Natural killer cell treated with Interleukin-12 subunit alpha and Interleukin-12 subunit beta and Interleukin-15 and Interleukin-18, amount 100 ng/mL, for 72 hours (primary cell): ENCODE data around the gene GAP43. TPM values are rescaled to one million over a fixed set of nuclear protein-coding genes. Genes with fewer than 3 reads are reported as not detected.

Source experiments
- ATAC-seq, 2 donors: fragments of 150-1000 bp; cut with Tn5 transposase in 1 of 2; sonication (Bioruptor Pico), chemical (Tn5 transposase) in 1 of 2; 2 replicates each; pipeline ENCODE4 v1.10.0; 2021
- DNase-seq: peaks from one replicate; pipeline ENCODE4 v3.0.0; 2022; ENCODE audit warnings: low spot score
- H3K27ac Mint-ChIP-seq, 2 donors: 1 replicate in 1 of 2; 2 replicates in 1 of 2; pipeline ENCODE4 v1.8.0; 2022; ENCODE audit warnings: mixed read lengths in 2 of 2, mild to moderate bottlenecking in 1 of 2, moderate library complexity in 1 of 2
- H3K27me3 Mint-ChIP-seq, 2 donors: 1 replicate in 1 of 2; 2 replicates in 1 of 2; pipeline ENCODE4 v1.8.0; 2022; ENCODE audit warnings: mixed read lengths in 2 of 2
- H3K36me3 Mint-ChIP-seq: one replicate; pipeline ENCODE4 v1.8.0; 2022; ENCODE audit warnings: mixed read lengths
- H3K4me1 Mint-ChIP-seq, 2 donors: 1 replicate in 1 of 2; 2 replicates in 1 of 2; pipeline ENCODE4 v1.8.0; 2022; ENCODE audit warnings: low read depth in 2 of 2, mixed read lengths in 2 of 2, mild to moderate bottlenecking in 1 of 2
- H3K4me3 Mint-ChIP-seq: one replicate; pipeline ENCODE4 v1.8.0; 2022; ENCODE audit warnings: mixed read lengths
- H3K9me3 Mint-ChIP-seq: 2 replicates; pipeline ENCODE4 v1.8.0; 2022; ENCODE audit warnings: mixed read lengths
- total RNA-seq, 2 donors: library from RNA; stranded (reverse); gene quantifications; one replicate each; pipeline ENCODE4 v1.2.3, GENCODE V29; 2022

GAP43 gene
- total RNA-seq, 2 donors from 2014 or later, result 0.50 TPM; not detected in 1

DNA sequence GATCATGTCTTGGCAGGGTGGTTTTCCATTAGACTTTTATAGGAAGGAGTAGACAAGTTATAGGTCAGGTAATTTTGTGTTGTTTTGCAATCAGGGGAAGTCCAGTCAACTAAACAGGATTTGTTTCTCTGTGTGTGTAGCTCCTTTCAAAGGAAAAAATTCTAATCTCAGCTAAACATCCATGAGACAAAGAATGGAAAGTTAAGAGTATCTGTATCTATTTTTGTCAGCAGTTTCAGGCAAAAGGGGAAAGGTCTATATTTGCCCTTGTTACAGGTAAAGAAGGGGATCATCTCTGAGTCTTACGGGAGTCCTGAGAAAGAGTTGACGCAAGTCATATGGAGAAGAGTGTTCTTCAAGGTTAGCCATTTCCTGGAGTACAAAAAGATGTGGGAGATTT is 79.3 kb downstream of the GAP43 start:
- Mint-ChIP-seq H3K9me3 (no peaks in the 10 kb centered on the region), H3K27ac (no peak overlapping the region), H3K27me3 (peaks cover 6 to 11% of the 10 kb centered on the region in 2 donors), H3K4me1 (no peaks in the 10 kb centered on the region), H3K36me3 (no peaks in the 10 kb centered on the region), H3K4me3 (no peak overlapping the region)
- DNase-seq, result no peak
- no peak for ATAC-seq

DNA sequence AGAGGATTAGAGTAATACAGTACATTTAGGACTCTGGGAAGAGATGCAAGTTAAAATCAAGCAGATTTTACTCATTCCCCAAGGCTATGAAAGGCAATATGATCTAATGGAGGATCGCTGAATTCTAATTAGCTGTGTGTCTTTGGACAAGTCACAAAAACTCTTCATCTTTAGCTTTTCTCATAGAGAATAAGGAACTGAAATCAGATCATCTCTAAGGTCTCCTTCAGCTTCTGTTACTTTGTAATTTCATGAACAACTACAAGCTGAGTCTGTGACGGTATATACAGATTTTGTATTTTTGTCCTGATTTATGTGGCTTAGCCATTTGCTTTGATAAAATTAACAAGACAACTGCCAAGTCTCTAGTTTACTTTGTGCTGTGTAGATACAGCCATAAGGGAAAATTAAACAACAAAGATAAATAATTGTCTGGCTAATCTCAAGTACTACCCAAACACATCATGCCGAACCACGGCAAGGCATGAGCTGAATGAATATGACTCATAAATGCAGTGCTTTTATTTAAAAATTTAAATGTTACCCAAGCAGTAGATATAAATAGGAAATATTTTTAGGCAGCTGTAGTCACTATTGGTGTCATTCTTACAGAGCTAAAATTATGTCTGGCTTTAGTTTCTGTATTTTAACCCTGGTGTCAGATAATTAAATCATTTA is 81.5 kb downstream of the GAP43 start:
- Mint-ChIP-seq H3K27me3 (peaks cover 12 to 17% of the 10 kb centered on the region in 2 donors), H3K4me1 (no peaks in the 10 kb centered on the region), H3K9me3 (no peaks in the 10 kb centered on the region), H3K4me3 (no peak overlapping the region), H3K27ac (no peak overlapping the region), H3K36me3 (no peaks in the 10 kb centered on the region)
- no peak for DNase-seq
- ATAC-seq, result no peak

DNA sequence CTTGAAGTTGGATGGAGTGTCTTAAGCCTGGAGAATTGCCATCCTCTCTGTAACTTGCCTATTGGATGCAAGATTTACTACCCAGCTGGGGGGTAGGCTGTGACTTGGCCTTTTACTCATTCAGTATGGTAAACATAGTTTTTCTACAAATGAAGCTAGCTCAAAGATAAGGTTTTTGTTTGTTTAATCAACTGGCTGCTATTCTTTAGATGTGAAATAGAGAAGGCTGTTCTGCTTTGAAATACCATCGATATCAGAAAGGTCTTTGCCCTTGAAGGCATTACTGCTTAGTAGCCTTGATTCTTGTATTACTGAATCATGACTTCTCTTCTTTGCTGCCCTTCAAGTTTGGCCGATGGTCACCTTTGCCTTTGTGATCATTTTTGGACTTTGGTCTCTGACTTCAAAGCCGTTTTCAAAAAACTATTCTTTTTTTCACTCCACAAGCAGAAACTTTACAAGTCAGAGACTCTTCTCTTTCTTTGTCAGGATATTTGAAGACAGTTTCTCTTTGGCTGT is 83.1 kb downstream of the GAP43 start:
- H3K4me3 Mint-ChIP-seq, result no peak overlapping the region
- H3K4me1 Mint-ChIP-seq, result no peaks in the 10 kb centered on the region
- DNase-seq (no peak), ATAC-seq (no peak)
- H3K9me3 Mint-ChIP-seq, result no peaks in the 10 kb centered on the region
- peaks cover 12 to 26% of the 10 kb centered on the region in 2 donors for H3K27me3 Mint-ChIP-seq
- H3K36me3 Mint-ChIP-seq, result no peaks in the 10 kb centered on the region
- H3K27ac Mint-ChIP-seq, result no peak overlapping the region

DNA sequence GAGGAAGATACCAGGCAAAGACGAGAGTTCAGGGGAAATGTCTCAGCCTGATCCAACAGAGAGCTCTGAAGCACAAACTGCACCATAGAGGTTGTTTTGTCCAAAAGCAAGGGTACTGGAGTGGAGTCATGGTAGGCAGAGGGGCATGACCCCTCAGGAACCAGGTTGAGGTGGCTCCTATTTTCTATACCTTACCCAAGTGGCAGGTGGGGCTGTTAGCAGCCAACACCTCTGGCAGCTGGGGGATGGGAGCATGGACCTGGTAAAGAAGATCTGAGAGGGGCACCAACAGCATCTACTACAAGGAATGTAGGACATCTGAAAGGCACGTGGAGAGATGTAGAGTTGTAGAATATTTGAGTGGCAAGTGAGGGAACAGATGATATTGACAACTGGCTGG is 85.2 kb downstream of the GAP43 start:
- Mint-ChIP-seq H3K4me3 (no peak overlapping the region), H3K9me3 (no peaks in the 10 kb centered on the region), H3K36me3 (no peaks in the 10 kb centered on the region), H3K27ac (no peak overlapping the region), H3K4me1 (no peaks in the 10 kb centered on the region), H3K27me3 (peaks cover 13 to 43% of the 10 kb centered on the region in 2 donors)
- DNase-seq (no peak), ATAC-seq (peak in 1 of 2 donors; percentile 48)

DNA sequence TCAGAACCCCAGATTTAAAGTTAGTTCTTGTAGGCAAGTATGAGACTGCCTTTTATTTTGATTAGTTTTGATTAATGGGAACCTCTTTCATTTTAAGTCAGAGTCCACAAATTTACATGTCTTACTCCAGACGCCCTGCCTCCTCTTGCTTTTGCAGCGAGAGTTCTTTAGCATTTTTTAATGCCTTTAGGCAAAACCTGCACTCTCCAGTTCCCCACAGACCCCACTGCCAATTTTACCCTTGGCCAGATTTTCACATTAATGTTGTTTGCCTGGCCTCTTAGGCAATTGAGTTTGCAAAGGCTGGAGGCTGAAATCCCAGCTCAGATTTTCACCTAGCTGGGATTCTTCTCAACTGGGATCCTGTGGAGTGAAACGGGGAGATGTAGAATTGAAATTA is 85.8 kb downstream of the GAP43 start:
- no peak for ATAC-seq
- Mint-ChIP-seq H3K4me3 (no peak overlapping the region), H3K27ac (no peak overlapping the region), H3K4me1 (no peaks in the 10 kb centered on the region), H3K36me3 (no peaks in the 10 kb centered on the region), H3K27me3 (peaks cover 16 to 48% of the 10 kb centered on the region in 2 donors), H3K9me3 (no peaks in the 10 kb centered on the region)
- no peak for DNase-seq

DNA sequence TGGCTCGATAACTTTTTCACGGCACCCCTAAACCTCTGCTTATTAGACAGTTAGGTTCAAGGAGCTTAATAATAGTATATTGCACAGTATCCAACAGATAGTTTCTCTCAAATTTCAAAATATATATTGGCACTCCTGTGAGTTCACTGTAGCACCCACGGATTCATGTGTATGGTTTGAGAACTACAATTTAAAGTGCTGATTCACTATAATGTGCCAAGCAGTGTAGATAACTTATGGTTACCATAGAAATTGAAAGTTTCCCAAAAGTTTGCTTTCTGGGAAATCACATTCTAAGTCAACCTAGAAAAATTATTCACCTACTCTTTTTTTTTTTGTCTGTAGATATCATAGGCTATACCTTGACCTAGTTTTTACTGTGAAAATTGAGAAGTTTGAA is 86.6 kb downstream of the GAP43 start:
- H3K27ac Mint-ChIP-seq, result no peak overlapping the region
- H3K9me3 Mint-ChIP-seq, result no peaks in the 10 kb centered on the region
- ATAC-seq, result no peak
- no peak overlapping the region for H3K4me3 Mint-ChIP-seq
- DNase-seq, result no peak
- H3K36me3 Mint-ChIP-seq, result no peaks in the 10 kb centered on the region
- peaks cover 14 to 43% of the 10 kb centered on the region in 2 donors for H3K27me3 Mint-ChIP-seq
- H3K4me1 Mint-ChIP-seq, result no peaks in the 10 kb centered on the region

DNA sequence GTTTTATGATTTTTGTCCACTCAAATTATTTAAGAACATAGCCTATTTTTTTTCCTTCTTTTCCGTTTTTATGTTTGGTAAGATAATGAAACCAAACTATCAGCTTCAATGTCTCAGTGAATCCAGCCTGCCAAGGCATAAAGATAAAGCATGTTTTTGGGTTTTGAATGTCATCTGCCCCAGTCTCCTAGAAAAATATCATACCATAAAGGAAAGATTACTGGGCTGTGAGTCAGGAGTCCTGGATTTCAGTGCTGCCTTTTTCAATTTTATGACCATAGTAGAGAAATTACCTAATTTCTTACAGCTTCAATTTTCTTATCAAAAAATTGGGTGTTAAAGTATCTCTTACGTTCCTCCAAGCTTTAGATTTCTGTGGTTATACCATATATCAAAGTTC is 87.5 kb downstream of the GAP43 start:
- DNase-seq, result no peak
- no peaks in the 10 kb centered on the region for H3K9me3 Mint-ChIP-seq
- H3K27me3 Mint-ChIP-seq, result peaks cover 19 to 43% of the 10 kb centered on the region in 2 donors
- ATAC-seq, result no peak
- no peaks in the 10 kb centered on the region for H3K4me1 Mint-ChIP-seq
- no peak overlapping the region for H3K27ac Mint-ChIP-seq
- no peaks in the 10 kb centered on the region for H3K36me3 Mint-ChIP-seq
- H3K4me3 Mint-ChIP-seq, result no peak overlapping the region

GRCh38 chr3:115712871-115713270 is 89.6 kb downstream of the GAP43 start:
- no peak overlapping the region for H3K27ac Mint-ChIP-seq
- no peak for ATAC-seq
- no peak overlapping the region for H3K4me3 Mint-ChIP-seq
- H3K36me3 Mint-ChIP-seq, result no peaks in the 10 kb centered on the region
- no peak for DNase-seq
- no peaks in the 10 kb centered on the region for H3K9me3 Mint-ChIP-seq
- H3K4me1 Mint-ChIP-seq, result no peaks in the 10 kb centered on the region
- peaks cover 22 to 43% of the 10 kb centered on the region in 2 donors for H3K27me3 Mint-ChIP-seq

DNA sequence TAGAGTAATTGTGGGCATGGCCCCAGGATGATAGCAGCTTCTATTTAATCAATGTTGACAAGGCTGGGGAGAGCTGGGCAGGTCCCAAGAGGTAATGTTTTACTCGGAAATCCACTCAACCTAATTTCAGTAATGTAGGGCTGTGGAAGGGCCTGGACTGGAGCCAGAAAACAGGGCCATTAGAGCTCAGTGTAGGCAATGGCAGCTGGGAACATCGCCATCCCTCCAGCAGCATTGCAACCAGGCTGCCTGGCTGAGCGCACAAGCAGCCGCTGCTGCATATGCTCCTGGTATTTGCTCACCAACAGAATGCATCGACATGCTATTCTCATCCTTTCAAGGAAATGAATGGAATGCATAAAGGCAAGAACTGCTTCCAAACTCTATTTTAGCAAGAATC is 90.0 kb downstream of the GAP43 start:
- Mint-ChIP-seq H3K27me3 (peaks cover 24 to 40% of the 10 kb centered on the region in 2 donors), H3K27ac (no peak overlapping the region), H3K9me3 (no peaks in the 10 kb centered on the region), H3K4me3 (no peak overlapping the region), H3K4me1 (no peaks in the 10 kb centered on the region), H3K36me3 (no peaks in the 10 kb centered on the region)
- ATAC-seq (no peak), DNase-seq (no peak)

DNA sequence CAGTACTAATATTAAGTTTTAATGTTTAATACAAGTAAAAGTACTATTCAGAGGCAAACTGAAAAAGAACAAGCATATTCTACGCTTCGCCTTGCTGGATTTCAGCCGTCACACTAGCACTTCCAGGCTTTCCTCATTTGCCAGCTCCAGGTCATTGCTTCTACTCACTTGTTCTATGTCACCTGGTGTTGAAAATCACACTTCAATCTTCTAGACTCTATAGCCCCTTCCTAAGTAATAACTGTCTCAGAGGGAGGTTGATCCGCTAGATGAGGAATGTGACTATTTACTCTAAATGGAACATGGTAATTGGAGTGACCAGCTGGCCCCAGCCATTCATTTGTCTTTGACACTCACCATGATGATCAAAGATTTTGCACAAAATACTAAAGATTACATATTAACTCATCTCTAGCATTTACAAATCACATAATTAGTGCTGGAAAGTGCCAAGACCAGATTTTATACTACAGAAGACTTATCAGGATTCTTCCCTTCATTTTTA is 92.0 kb downstream of the GAP43 start:
- Mint-ChIP-seq H3K27ac (no peak overlapping the region), H3K4me1 (no peaks in the 10 kb centered on the region), H3K36me3 (no peaks in the 10 kb centered on the region), H3K4me3 (no peak overlapping the region), H3K27me3 (peaks cover 21 to 46% of the 10 kb centered on the region in 2 donors), H3K9me3 (no peaks in the 10 kb centered on the region)
- DNase-seq (no peak), ATAC-seq (no peak)

- Mint-ChIP-seq H3K27ac (no peak overlapping the region), H3K4me3 (no peak overlapping the region), H3K4me1 (no peaks in the 10 kb centered on the region), H3K36me3 (no peaks in the 10 kb centered on the region), H3K9me3 (no peaks in the 10 kb centered on the region), H3K27me3 (peaks cover 15 to 30% of the 10 kb centered on the region in 2 donors)
- ATAC-seq (no peak), DNase-seq (no peak)
Observed at GRCh38 chr3:115720983-115721382, 97.7 kb downstream of the GAP43 start.

DNA sequence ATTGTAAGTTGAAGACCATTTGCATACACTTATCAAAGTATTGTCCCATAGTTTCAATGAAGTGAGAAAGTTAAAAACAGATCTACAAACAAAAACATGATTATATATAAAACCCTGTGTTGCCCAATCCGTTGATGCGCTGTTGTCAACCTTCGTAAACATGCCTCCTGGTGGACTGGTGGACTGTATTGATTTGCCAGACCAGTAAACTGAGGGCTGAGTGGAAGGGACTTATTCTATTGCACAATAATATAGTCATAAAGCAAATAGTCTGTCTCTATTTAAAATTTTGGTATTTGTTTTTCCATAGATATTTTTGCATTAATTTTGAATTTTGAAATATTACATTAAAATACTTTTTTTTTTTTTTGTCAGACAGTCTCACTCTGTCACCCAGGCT is 102.5 kb downstream of the GAP43 start:
- no peak for DNase-seq
- Mint-ChIP-seq H3K27ac (no peak overlapping the region), H3K9me3 (no peaks in the 10 kb centered on the region), H3K27me3 (peaks cover 19 to 20% of the 10 kb centered on the region in 2 donors), H3K4me3 (no peak overlapping the region), H3K4me1 (no peaks in the 10 kb centered on the region), H3K36me3 (no peaks in the 10 kb centered on the region)
- ATAC-seq, result no peak

GRCh38 chr3:115727135-115727534 is 103.8 kb downstream of the GAP43 start:
- Mint-ChIP-seq H3K36me3 (no peaks in the 10 kb centered on the region), H3K4me1 (no peaks in the 10 kb centered on the region), H3K27me3 (peaks cover 7 to 13% of the 10 kb centered on the region in 2 donors), H3K27ac (no peak overlapping the region), H3K4me3 (no peak overlapping the region), H3K9me3 (no peaks in the 10 kb centered on the region)
- ATAC-seq (no peak), DNase-seq (no peak)

GRCh38 chr3:115728013-115728412 is 104.7 kb downstream of the GAP43 start:
- Mint-ChIP-seq H3K4me3 (no peak overlapping the region), H3K36me3 (no peaks in the 10 kb centered on the region), H3K27me3 (peaks cover 7 to 11% of the 10 kb centered on the region in 2 donors), H3K4me1 (no peaks in the 10 kb centered on the region), H3K27ac (no peak overlapping the region), H3K9me3 (no peaks in the 10 kb centered on the region)
- no peak for ATAC-seq
- DNase-seq, result no peak
